Measurements from ENCODE around the gene TEX55.

GRCh38 chr3:119157971-119158370, 12.0 kb downstream of the TEX55 start:
- no peak for TF ChIP-seq CTCF (IDR thresholded peaks at IDR 0.05)
- no peak for TF ChIP-seq POLR2A (IDR thresholded peaks at IDR 0.05)
- TF ChIP-seq POLR2AphosphoS5 (IDR thresholded peaks at IDR 0.05; ENCODE audit: insufficient read depth in 1 of 2, low read depth in 1 of 2): no peak

Data from vagina (tissue), 2 donors.